Stimulated activated CD4-positive, alpha-beta T cell treated with anti-CD3 and anti-CD28 coated beads, Interleukin-15, amount 100 ng/mL, for 24 hours (primary cell): ENCODE results near the gene ARL6IP6.
"Not testable (repeated sequence)": the region's sequence is repeated elsewhere in the genome, so short reads cannot be mapped to it uniquely, and the experiment has no call there.

Source experiments
- DNase-seq: peaks from one replicate; pipeline ENCODE4 v3.0.0-alpha.2; 2020

ARL6IP6 gene

DNA sequence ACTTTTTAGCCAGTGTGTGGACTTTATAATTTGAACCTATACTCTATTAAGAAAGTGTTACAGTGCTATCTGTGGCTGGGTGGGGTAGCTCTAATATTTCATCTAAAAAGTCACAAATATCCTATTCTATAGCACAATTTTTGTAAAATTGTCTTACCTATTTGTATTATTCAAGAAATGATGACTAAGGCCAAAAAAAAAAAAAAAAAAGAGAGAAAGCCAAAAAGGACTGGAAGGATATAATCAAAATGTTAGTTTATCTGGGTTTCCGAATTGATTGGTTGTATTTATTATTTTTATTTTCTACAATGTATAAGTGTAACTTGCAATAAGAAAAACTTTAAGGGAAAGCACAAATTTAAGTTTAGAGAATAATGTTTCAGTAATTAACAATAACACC is 5.5 kb downstream of the ARL6IP6 start:
- no peak for DNase-seq

GRCh38 chr2:152729844-152730243 is 11.4 kb downstream of the ARL6IP6 start:
- DNase-seq = no peak

GRCh38 chr2:152730591-152731333 is 12.3 kb downstream of the ARL6IP6 start:
- DNase-seq = no peak

DNA sequence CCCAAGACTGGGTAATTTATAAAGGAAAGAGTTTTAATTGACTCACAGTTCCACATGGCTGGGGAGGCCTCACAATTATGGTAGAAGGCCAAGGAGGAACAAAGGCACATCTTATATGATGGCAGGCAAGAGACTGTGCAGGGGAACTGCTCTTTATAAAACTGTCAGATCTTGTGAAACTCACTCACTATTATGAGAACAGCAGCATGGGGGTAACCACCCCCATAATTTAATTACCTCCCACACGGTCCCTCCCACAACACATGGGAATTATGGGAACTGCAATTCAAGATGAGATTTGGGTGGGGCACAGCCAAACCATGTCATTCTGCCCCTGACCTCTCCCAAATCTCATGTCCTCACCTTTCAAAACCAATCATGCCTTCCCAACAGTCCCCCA is 19.1 kb downstream of the ARL6IP6 start:
- not testable (repeated sequence) for DNase-seq

GRCh38 chr2:152738438-152738837 is 20.0 kb downstream of the ARL6IP6 start:
- no peak for DNase-seq

DNA sequence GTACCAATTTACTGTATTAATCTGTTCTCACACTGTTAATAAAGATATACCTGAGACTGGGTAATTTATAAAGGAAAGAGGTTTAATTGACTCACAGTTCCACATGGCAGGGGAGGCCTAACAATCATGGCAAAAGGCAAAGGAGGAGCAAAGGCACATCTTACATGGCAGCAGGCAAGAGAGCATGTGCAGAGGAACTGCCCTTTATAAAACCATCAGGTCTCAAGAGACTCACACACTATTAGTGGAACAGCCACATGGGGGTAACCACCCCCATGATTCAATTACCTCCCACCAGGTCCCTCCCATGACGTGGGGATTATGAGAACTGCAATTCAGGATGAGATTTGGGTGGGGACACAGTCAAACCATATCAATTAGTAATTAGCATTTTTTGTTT is 21.3 kb downstream of the ARL6IP6 start:
- DNase-seq = not testable (repeated sequence)

- DNase-seq = no peak
These were observed 22.4 kb downstream of the ARL6IP6 start for GRCh38 chr2:152740743-152741328.

DNA sequence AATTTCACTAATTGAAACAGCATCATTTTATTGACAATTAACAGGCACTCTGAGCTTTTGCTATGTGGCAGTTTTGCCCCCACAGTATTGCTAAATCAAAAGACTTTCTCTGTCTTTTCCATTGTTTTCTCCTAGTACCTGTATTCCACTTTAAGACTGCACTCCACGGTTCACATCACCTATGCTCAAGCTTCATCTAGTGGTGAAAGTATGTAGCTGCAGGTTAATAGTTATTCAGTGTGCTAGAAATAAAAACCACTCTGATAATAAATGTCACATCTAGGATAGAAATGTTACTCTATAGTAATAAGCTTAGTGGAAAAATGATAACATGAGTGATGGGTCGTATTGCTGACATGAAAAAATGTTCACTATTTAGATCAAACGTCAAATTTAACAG is 24.6 kb downstream of the ARL6IP6 start:
- no peak for DNase-seq

DNA sequence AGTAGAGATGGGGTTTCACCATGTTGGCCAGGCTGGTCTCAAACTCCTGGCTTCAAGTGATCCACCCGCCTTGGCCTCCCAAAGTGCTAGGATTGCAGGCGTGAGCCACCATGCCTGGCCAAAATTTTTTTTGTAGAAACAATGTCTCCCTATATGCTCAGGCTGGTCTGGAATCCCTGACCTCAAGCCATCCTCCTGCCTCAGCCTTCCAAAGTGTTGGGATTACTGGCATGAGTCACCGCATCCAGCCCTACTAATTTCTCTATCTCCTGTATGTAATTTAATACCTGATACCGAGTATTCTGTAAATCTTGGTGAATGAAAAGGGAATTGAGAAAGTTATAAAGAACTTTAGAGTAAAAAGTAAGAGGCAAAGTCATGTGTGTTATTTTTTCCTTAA is 29.3 kb downstream of the ARL6IP6 start:
- not testable (repeated sequence) for DNase-seq

GRCh38 chr2:152755029-152755428 is 36.6 kb downstream of the ARL6IP6 start:
- peak; percentile 8 for DNase-seq

DNA sequence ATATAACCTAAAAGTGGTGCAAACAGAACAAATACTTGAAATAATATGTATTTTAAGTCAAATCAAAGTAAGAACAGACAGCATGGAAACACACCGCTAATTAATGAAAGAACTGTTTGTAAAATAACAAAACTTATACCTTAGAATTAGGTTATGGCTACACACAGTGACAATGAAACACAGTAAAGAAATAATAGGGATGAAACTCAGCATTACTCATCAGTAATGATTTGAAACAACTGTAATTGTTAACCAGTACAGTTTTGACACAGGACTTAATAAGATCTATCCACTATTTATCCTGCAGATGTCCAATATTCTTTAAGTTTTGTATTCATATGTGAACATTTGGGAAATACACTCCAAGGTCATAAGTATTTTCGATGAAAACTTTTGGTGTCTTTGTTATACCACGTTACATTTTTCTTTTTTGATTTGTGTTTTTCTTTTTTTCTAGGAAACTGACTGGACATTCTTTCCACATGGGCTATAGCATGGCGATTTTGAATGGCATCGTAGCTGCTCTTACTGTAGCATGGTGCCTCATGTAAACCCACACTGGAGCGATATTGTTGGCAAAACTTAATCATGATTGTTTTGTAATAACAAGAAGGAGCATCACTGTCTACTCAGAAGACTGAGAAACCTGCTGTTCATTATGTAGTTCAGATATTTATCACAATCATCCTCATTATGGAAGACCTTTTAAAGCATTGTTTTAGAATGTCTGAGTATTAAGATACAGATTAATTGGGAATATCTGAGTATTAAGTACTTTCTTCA is 41.1 kb downstream of the ARL6IP6 start:
- no peak for DNase-seq

- no peak for DNase-seq
These were observed 42.8 kb downstream of the ARL6IP6 start for GRCh38 chr2:152761214-152761613.

- DNase-seq = no peak
These were observed 43.8 kb downstream of the ARL6IP6 start for GRCh38 chr2:152762202-152762601.

DNA sequence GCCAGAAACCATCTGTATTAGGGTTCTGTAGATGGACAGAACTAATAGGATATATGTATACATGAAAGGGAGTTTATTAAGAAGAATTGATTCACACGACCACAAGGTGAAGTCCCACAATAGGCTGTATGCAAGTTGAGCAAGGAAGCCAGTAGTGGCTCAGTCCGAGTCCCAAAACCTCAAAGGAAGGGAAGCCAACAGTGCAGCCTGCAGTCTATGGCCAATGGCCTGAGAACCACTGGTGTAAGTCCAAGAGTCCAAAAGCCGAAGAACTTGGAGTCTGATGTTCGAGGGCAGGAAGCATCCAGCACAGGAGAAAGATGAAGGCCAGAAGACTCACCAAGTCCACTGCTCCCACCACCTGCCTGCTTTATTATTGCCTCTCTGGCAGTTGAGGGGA is 44.8 kb downstream of the ARL6IP6 start:
- not testable (repeated sequence) for DNase-seq

- no peak for DNase-seq
These were observed 45.2 kb downstream of the ARL6IP6 start for GRCh38 chr2:152763651-152764050.

- DNase-seq = no peak
These were observed 48.5 kb downstream of the ARL6IP6 start for GRCh38 chr2:152766928-152767327.

- DNase-seq = no peak
These were observed 62.8 kb downstream of the ARL6IP6 start for GRCh38 chr2:152781175-152781574.

DNA sequence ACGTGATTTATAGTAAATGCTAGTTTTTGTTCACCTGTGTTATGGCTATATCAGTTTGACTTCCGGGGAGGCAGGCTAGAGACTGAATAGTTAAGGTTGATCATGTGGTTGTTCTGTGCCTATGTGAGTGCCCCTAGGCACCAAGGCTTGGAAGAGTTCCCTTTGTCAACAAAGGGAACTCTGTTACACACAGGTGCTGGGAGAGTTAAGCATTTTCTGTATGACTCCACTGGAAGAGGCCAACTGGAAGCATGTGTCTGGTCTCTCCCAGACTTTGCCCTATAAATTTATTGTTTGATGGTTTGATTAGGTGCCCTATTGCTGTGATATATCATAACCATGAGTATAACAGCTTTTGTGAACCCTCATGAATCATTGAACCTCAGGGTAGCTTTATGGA is 63.8 kb downstream of the ARL6IP6 start:
- DNase-seq = no peak

DNA sequence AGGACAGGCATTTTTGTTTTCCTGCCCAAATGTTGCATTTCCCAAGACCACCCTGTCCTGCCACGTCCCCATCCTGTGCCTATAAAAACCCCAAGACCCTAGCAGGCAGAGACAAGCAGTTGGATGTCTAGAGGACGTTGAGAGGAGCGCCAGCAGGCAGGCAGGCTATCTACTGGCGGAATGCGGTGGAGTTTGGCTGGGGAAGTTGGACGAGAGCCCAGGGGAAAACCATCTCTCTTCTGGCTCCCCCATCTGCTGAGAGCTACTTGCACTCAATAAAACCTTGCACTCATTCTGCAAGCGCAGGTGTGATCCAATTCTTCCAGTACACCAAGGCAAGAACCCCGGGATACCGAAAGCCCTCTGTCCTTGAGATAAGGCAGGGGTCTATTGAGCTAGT is 72.5 kb downstream of the ARL6IP6 start:
- DNase-seq = no peak

DNA sequence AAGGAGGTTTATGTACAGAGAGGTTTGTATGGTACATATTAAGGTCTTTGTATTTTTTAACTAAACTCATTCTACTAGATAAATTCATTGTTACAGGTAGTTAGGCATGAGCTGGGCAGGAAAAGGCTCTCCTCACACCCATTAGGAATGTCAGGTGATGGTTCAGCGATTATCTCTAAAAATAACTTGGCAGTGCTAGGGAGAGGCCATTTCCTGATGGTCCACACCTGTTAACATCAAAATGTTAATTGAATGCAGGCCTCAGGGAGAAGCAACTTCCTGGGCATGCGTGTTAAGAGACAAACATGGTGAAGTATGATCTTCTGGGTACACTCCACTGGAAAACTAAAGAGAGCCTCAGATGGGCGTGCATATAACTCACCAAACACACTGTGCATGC is 73.6 kb downstream of the ARL6IP6 start:
- DNase-seq = no peak

GRCh38 chr2:152792974-152793373 is 74.6 kb downstream of the ARL6IP6 start:
- DNase-seq = no peak

DNA sequence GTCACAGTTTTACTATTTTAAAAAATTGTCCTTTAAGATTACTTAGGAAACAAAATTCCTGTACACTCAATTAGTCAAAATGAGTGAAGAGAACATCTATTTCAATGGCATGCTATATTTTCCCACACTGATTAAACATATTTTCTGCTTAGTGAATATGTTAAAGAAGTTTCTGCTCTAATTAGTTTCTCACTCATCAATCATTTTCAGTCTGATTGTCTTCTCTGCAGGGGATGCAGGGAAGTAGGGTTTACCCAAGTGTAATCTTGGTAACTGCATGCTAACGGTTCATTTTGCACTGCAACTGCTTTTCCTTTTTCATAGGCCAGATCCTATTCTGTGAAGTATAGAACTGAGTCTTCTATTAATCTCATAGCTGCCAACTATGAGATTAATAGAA is 78.5 kb downstream of the ARL6IP6 start:
- no peak for DNase-seq

DNA sequence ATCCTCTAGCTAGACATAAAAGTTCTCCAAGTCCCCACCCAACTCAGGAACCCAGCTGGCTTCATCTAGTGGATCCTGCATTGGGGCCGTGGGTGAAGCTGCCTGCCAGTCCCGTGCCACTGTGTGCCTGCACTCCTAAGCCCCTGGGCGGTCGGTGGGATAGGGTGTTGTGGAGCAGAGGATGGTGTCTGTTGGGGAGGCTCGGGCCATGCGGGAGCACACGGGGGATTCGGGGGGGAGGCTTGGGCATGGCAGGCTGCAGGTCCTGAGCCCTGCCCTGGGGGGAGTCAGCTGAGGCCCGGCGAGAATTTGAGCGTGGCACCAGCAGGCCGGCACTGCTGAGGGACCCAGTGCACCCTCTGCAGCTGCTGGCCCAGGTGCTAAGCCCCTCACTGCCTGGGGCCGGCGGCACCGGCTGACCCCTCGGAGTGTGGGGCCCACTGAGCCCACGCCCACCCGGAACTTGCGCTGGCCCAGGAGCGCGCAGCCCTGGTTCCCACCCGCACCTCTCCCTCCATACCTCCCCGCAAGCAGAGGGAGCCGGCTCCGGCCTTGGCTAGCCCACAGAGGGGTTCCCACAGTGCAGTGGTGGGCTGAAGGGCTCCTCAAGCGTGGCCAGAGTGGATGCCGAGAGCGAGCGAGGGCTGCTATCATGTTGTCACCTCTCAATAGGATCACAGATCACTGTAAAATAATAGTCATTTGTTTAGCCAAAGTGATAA is 86.4 kb downstream of the ARL6IP6 start:
- no peak for DNase-seq
